K562 (cell line): ENCODE data around the gene ANKRD13C. TPM values are rescaled to one million over a fixed set of nuclear protein-coding genes. Genes with fewer than 3 reads are reported as not detected.

Experiments used
- CHD2 ChIP-seq: IDR thresholded peaks from 2 replicates; pipeline ENCODE4 v1.6.1; 2011; ENCODE audit warnings: low read depth, low read length
- EZH2 ChIP-seq: IDR thresholded peaks from 2 replicates; pipeline ENCODE4 v1.6.1; 2012; ENCODE audit warnings: low read depth, mild to moderate bottlenecking, inconsistent platforms, low read length, borderline replicate concordance
- FOXA1 ChIP-seq: fragments of 450-650 bp; IDR thresholded peaks from 2 replicates; pipeline ENCODE4 v1.6.1; 2016; ENCODE audit warnings: mild to moderate bottlenecking, borderline replicate concordance
- GTF2F1 ChIP-seq: IDR thresholded peaks from 2 replicates; pipeline ENCODE4 v1.6.1; 2011; ENCODE audit warnings: low read depth, low read length, improper control_type of control experiment
- KAT8 ChIP-seq: fragments of 450-650 bp; IDR thresholded peaks from 2 replicates; pipeline ENCODE4 v1.6.1; 2016; ENCODE audit warnings: low read depth, mild to moderate bottlenecking
- LARP7 ChIP-seq: fragments of 450-650 bp; IDR thresholded peaks from 2 replicates; pipeline ENCODE4 v1.6.1; 2016
- MAFF ChIP-seq: IDR thresholded peaks from 2 replicates; pipeline ENCODE4 v1.6.1; 2012; ENCODE audit warnings: low read length, improper control_type of control experiment
- MEF2A ChIP-seq: IDR thresholded peaks from 2 replicates; pipeline ENCODE4 v1.6.1; 2011; ENCODE audit warnings: low read depth, mild to moderate bottlenecking, low read length, moderate library complexity; ENCODE audit not compliant: control insufficient read depth
- NFIC ChIP-seq: fragments of 450-650 bp; IDR thresholded peaks from 2 replicates; pipeline ENCODE4 v1.6.1; 2017; ENCODE audit warnings: mild to moderate bottlenecking, inconsistent platforms
- POLR2AphosphoS2 ChIP-seq: IDR thresholded peaks from 2 replicates; pipeline ENCODE4 v1.6.1; 2012; ENCODE audit warnings: low read length, improper control_type of control experiment
- RCOR1 ChIP-seq, 2 experiments: IDR thresholded peaks; 2 replicates each; pipeline ENCODE4 v1.6.1; 2012; ENCODE audit warnings: low read depth in 2 of 2, low read length in 2 of 2, borderline replicate concordance in 1 of 2, improper control_type of control experiment in 1 of 2
- RFX1 ChIP-seq: fragments of 450-650 bp; IDR thresholded peaks from 2 replicates; pipeline ENCODE4 v1.6.1; 2016; ENCODE audit warnings: mild to moderate bottlenecking, moderate library complexity
- SLC30A9 ChIP-seq: fragments of 250-450 bp; sonication (Bioruptor Pico); IDR thresholded peaks from 2 replicates; pipeline ENCODE4 v1.8.0; 2022; ENCODE audit warnings: mild to moderate bottlenecking, moderate library complexity
- ZC3H4 ChIP-seq: sonication (generic); formaldehyde crosslinking; IDR thresholded peaks from 2 replicates; pipeline ENCODE4 v1.9.0; 2021; ENCODE audit warnings: missing genetic modification reagents, borderline replicate concordance
- polyA plus RNA-seq, 8 experiments: library from polyadenylated mRNA; depleted of rRNA in 4 of 8; stranded (reverse) in 5 of 8; unstranded in 3 of 8; fragments of >200 nt; fragmentation: Nextera tagmentation in 2 of 8; fragmentation: Illumina TruSeq in 1 of 8; extraction: Ambion mirVana in 2 of 8; extraction: Trizol in 1 of 8; gene quantifications; 2 replicates each; pipeline versions ENCODE4 v1.2.1 to v1.2.3, GENCODE V29; 2011 to 2014; ENCODE audit warnings: inconsistent platforms in 1 of 8, missing spikeins in 1 of 8
- total RNA-seq, 7 experiments: library from RNA; depleted of rRNA in 6 of 7; stranded (reverse); fragments of >200 nt in 6 of 7; fragmentation: Illumina TruSeq in 2 of 7; extraction: Trizol in 2 of 7; gene quantifications; 2 replicates each; pipeline versions ENCODE4 v1.2.1 to v1.2.3, GENCODE V29; 2011 to 2021; ENCODE audit warnings: low replicate concordance in 1 of 7
- TF ChIP-seq, protein P1 (sequence below): fragments of 450-650 bp; IDR thresholded peaks from 2 replicates; pipeline ENCODE4 v1.6.1; 2016; ENCODE audit warnings: mild to moderate bottlenecking
- TF ChIP-seq, protein P2 (sequence below): fragments of 200-400 bp; formaldehyde crosslinking; IDR thresholded peaks from 2 replicates; pipeline ENCODE4 v1.6.1; 2017; ENCODE audit warnings: mild to moderate bottlenecking, low read depth, low read length, moderate library complexity
- TF ChIP-seq, protein P3 (sequence below): fragments of 250-450 bp; sonication (Bioruptor Pico); IDR thresholded peaks from 2 replicates; pipeline ENCODE4 v1.8.0; 2021; ENCODE audit warnings: mild to moderate bottlenecking, moderate library complexity
- TF ChIP-seq, protein P4 (sequence below): sonication (generic); formaldehyde crosslinking; IDR thresholded peaks from 2 replicates; pipeline ENCODE4 v1.8.1; 2023; ENCODE audit warnings: mild to moderate bottlenecking, missing genetic modification reagents

ANKRD13C gene
- total and polyA plus RNA-seq, 9 of the 15 experiments (the other 6 are each of a cell fraction or from before 2014, with no cell fraction given), result 3.4 to 22.8 (median 12.5) TPM

DNA sequence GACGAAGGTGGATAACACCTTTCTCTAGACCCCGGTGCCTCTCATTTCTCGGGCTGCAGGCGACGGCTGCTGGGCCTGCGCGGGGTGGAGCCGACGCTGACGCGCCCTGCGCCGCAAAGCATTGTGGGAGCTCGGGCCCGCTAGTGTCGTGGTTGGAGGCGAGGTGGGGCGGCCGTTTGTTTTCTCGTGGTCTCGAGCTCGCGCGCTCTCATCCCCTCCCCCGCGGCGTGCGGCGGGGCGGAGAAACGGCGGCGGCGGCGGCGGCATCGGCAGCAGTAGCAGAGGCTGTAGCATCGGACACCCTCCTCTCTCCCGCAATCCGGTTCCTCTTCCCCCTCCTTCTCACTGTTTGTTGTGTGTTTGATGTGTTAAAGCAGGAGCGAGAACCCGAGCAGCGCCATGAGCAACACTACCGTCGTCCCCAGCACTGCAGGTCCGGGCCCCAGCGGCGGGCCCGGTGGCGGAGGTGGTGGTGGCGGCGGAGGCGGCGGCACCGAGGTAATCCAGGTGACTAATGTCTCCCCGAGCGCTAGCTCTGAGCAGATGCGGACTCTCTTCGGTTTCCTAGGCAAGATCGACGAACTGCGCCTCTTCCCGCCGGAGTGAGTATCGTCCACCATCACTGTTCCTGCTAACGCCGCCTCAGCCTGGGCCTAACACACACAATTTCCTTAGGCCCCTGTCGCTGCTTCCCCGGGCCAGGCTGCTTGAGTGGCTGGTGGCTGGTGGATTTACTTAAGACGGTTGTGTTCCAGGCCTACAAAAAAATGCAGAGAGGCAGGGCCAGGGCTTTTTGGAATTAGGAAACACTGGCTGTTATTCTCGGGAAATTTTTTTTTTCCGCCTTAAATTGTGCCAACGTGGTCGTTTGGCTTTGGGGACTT, 133.0 kb downstream of the ANKRD13C start, which contains the start of gene SRSF11 (continued):
- TF ChIP-seq, protein P1, sequence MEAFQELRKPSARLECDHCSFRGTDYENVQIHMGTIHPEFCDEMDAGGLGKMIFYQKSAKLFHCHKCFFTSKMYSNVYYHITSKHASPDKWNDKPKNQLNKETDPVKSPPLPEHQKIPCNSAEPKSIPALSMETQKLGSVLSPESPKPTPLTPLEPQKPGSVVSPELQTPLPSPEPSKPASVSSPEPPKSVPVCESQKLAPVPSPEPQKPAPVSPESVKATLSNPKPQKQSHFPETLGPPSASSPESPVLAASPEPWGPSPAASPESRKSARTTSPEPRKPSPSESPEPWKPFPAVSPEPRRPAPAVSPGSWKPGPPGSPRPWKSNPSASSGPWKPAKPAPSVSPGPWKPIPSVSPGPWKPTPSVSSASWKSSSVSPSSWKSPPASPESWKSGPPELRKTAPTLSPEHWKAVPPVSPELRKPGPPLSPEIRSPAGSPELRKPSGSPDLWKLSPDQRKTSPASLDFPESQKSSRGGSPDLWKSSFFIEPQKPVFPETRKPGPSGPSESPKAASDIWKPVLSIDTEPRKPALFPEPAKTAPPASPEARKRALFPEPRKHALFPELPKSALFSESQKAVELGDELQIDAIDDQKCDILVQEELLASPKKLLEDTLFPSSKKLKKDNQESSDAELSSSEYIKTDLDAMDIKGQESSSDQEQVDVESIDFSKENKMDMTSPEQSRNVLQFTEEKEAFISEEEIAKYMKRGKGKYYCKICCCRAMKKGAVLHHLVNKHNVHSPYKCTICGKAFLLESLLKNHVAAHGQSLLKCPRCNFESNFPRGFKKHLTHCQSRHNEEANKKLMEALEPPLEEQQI, result no peak
- TF ChIP-seq, protein P2, sequence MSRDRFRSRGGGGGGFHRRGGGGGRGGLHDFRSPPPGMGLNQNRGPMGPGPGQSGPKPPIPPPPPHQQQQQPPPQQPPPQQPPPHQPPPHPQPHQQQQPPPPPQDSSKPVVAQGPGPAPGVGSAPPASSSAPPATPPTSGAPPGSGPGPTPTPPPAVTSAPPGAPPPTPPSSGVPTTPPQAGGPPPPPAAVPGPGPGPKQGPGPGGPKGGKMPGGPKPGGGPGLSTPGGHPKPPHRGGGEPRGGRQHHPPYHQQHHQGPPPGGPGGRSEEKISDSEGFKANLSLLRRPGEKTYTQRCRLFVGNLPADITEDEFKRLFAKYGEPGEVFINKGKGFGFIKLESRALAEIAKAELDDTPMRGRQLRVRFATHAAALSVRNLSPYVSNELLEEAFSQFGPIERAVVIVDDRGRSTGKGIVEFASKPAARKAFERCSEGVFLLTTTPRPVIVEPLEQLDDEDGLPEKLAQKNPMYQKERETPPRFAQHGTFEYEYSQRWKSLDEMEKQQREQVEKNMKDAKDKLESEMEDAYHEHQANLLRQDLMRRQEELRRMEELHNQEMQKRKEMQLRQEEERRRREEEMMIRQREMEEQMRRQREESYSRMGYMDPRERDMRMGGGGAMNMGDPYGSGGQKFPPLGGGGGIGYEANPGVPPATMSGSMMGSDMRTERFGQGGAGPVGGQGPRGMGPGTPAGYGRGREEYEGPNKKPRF, result no peak
- TF ChIP-seq FOXA1 (no peak), MEF2A (no peak), ZC3H4 (no peak), RCOR1 (IDR thresholded peaks at IDR 0.05; ENCODE audit: borderline replicate concordance in 1 of 2, low read depth in 2 of 2, low read length in 2 of 2) (peak in 1 of 2 experiments; percentile 35; a peak in 1 of 4 replicates), MAFF (no peak), KAT8 (no peak), NFIC (0 out of 2 replicates have a peak, but pooled peaks have one; percentile 24), SLC30A9 (CRISPR knock-in tag) (no peak), POLR2AphosphoS2 (no peak; the same call in 1 of the 2 replicates), CHD2 (peak; percentile 74), EZH2 (no peak), RFX1 (no peak), LARP7 (no peak; the same call in 1 of the 2 replicates), GTF2F1 (no peak; the same call in 1 of the 2 replicates)
- TF ChIP-seq, protein P3, sequence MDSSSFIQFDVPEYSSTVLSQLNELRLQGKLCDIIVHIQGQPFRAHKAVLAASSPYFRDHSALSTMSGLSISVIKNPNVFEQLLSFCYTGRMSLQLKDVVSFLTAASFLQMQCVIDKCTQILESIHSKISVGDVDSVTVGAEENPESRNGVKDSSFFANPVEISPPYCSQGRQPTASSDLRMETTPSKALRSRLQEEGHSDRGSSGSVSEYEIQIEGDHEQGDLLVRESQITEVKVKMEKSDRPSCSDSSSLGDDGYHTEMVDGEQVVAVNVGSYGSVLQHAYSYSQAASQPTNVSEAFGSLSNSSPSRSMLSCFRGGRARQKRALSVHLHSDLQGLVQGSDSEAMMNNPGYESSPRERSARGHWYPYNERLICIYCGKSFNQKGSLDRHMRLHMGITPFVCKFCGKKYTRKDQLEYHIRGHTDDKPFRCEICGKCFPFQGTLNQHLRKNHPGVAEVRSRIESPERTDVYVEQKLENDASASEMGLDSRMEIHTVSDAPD (CRISPR knock-in tag), result no peak
- TF ChIP-seq, protein P4, sequence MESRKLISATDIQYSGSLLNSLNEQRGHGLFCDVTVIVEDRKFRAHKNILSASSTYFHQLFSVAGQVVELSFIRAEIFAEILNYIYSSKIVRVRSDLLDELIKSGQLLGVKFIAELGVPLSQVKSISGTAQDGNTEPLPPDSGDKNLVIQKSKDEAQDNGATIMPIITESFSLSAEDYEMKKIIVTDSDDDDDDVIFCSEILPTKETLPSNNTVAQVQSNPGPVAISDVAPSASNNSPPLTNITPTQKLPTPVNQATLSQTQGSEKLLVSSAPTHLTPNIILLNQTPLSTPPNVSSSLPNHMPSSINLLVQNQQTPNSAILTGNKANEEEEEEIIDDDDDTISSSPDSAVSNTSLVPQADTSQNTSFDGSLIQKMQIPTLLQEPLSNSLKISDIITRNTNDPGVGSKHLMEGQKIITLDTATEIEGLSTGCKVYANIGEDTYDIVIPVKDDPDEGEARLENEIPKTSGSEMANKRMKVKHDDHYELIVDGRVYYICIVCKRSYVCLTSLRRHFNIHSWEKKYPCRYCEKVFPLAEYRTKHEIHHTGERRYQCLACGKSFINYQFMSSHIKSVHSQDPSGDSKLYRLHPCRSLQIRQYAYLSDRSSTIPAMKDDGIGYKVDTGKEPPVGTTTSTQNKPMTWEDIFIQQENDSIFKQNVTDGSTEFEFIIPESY (CRISPR knock-in tag), result no peak
